HG02852 (cell line): ENCODE data around the gene MCRS1.
"Not testable (repeated sequence)": the region's sequence is repeated elsewhere in the genome, so short reads cannot be mapped to it uniquely, and the experiment has no call there.

ENCODE experiments used
- ATAC-seq: cut with Tn5 transposase; IDR thresholded peaks from one replicate; pipeline ENCODE4 v1.9.1; 2021; ENCODE audit warnings: mild to moderate bottlenecking, moderate library complexity; ENCODE audit not compliant: unreplicated experiment

MCRS1 gene, protein sequence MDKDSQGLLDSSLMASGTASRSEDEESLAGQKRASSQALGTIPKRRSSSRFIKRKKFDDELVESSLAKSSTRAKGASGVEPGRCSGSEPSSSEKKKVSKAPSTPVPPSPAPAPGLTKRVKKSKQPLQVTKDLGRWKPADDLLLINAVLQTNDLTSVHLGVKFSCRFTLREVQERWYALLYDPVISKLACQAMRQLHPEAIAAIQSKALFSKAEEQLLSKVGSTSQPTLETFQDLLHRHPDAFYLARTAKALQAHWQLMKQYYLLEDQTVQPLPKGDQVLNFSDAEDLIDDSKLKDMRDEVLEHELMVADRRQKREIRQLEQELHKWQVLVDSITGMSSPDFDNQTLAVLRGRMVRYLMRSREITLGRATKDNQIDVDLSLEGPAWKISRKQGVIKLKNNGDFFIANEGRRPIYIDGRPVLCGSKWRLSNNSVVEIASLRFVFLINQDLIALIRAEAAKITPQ

DNA sequence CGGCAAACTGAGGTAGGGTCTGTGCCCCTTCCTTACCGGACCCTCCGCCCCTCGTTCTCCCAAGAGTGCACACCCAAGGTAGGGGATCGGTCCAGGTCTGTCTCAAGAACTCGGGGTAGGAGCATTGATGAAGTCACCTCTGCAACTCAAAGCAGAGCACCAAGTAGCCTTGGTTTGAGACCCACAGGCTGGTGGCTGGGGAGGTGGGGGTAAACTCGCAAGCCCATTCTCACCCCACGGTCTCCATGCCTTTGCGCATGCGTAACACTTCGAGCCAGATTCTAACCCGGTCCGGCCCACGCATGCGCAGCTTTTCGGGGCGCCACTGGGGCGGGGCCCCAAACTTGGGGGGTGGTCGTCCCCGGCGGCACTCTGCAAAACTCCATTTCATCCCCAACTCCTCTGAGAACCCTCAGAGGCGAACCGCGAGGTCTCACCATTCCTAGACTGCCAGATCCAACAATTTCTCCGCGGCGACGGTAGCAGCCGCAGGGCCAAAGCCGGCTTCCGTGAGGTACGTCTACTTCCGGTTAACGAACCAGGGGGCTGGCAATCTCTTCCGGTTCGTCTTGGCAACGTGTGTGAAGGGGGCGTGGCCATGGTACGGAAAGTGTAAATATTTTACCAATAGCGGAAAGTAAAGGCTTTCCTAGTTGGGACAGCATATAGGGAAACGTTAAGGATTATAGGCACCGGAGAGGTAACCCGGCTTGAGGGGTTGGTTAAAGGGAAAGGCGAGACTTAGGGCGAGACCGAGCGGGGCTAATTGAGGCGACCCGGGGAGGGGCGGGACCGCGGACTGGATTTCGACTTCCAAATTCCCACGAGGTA lies at the start of gene MCRS1:
MCRS1 (minus strand) TSS at position 532 of the 831 bp plus-strand sequence. CDS start 1,411 bp downstream, outside the sequence.
- ATAC-seq, result peak; percentile 87

DNA sequence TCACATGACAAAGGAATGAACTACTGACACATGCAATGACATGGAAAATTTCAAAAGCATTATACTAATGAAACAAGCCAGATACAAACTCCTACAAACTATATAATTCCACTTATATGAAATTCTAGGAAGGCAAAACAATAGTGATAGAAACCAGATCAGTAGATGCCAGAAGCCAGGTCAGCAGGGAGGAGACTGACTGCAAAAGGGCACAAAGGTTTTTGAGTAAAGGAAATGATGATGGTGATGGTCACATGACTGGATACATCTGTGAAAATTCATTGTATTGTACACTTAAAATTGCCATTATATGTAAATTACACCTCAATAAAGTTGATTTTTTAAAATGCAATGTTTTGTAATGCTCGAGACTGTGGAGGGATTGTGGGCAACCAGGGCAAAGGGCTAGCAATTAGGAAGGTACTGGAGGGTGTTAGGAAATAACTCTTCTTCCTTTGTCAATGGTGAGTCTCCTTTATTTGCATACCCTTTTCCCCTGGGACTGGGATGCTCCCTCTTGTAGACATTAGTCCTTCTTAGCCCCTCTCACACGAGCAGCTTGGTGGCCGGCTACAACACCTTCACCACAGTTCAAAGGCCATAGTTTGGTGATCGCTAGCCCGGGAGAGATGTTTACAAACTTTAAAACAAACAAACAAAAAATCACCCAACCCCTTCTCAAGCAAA lies 48.7 kb upstream of the MCRS1 start:
- no peak for ATAC-seq

DNA sequence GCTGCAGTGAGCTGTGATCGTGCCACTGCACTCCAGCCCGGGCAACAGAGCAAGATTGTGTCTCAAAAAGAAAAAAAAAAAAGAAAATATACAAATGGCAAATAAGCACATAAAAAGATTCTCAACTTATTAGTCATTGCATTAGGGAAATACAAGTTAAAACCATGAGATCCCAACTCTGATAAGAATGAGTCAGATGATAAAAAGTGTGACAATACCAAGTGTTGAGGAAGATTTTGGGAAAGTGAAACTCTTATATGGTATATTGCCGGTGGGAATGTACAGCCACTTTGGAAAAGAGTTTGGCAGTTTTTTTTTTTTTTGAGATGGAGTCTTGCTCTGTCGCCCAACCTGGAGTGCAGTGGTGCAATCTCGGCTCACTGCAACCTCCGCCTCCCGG lies 47.8 kb upstream of the MCRS1 start:
- ATAC-seq, result no peak

DNA sequence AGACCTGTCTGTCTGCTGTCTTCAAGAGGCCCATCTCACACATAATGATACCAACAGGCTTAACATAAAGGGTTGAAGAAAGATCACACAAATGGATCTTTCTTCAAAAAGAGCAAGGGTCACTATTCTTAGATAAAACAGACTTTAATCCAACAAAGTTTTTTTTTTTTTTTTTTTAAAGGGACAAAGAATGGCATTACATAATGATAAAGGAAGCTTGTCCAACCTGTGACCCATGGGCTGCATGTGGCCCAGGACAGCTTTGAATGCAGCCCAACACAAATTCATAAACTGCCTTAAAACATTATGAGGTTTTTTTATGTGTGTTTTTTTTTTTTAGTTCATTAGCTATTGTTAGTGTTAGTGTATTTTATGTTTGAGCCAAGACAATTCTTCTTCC lies 44.3 kb upstream of the MCRS1 start:
- ATAC-seq, result no peak

DNA sequence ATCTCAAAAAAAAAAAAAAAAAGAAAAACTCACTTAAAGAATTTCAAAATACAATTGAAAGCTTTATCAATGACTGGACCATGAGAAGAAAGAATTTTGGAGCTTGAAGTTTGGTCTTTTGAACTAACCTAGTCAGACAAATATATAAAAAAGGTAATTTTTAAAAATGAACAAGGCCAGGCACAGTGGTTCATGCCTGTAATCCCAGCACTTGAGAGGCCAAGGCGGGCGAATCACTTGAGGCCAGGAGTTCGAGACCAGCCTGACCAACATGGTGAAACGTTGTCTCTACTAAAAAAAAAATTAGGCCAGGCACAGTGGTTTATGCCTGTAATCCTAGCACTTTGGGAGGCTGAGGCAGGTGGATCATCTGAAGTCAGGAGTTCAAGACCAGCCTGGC lies 42.8 kb upstream of the MCRS1 start:
- not testable (repeated sequence) for ATAC-seq

DNA sequence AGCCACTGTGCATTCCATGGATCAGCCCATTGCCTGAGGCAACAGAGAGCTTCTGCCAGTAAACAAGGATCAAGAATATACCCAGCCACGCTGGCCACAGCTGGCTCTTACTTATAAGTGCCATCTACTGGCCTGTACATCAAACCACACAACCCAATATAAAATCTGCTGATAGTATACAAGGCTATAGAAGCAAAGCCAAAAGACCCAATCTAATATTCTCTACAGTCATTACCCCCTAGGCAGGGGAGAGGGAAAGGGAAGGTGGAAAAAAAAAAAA lies 41.9 kb upstream of the MCRS1 start:
- ATAC-seq, result no peak

DNA sequence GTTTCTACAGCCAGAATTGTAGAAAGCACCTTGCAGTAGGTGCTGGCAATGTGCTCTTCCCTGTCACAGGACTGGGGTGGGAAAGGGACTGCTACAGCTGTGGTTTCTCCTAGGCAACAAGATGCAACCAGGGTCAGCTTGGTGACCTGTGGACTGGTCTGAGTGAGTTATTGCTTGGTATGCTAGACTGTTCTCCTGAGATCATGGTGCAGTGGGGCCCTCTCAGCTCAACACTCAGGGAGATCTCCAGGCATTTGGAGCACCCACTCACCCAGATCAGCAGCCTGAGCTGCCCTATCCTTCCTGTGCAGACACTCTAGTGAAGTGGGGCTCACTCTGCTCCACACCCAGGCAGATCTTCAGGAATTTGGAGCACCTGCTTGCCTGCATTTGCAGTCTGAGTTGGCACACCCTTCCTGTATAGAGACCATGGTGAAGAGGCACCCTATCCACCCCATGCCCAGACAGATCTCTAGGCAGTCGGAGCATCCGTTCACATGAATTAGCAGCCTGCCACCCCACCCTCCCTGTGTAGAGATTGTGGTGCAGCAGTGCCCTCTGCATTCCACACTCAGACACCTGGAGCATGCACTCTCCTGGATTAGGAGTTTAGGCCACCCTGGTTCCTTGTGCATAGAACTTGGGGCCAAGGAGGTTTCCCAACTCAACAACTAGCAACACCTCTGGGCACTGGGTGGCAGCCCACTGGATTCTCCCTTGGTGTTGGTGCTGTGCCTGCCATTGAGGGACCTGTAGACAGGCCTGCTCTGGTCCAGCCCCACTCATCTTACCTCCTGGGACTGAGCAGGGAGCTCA lies 41.3 kb upstream of the MCRS1 start:
- no peak for ATAC-seq

DNA sequence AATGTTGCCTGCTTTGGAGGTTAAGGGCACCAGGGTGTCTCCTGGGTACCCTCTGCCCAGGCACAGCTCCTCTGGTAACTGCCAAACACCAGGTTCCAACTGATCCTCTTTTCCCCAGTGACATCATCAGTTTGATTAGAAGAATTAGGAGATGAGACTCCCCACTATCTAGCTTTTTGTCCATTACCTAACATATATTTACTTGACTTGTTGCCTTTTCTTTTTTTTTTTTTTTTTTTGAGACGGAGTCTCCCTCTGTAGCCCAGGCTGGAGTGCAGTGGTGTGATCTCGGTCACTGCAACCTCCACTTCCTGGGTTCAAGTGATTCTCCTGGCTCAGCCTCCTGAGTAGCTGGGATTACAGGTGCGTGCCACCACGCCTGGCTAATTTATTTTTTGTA lies 37.6 kb upstream of the MCRS1 start, which contains the start of gene FAM186B:
FAM186B (minus strand) TSS at position 101 of the 400 bp plus-strand sequence. CDS start 162 bp downstream, outside the sequence.
- not testable (repeated sequence) for ATAC-seq

DNA sequence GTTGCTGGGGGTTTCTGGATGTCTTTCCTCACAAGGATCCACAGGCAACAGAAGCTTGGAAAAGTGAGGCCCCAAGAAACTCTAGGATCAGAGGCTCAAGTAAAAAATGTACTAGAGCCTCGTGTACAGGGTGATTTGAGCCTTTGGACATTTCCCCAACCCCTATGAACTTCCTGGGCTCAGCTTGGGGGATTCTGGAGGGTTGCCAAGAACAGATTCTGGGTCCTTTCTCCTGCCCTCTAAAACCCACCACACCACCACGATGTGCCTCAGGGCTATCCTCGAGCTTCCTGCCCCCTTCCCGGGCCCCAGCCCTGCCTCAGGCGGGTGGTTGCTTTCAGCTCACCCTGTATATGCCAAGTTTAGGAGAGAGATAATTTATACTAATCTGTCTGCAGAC lies 36.9 kb upstream of the MCRS1 start:
- ATAC-seq, result no peak

DNA sequence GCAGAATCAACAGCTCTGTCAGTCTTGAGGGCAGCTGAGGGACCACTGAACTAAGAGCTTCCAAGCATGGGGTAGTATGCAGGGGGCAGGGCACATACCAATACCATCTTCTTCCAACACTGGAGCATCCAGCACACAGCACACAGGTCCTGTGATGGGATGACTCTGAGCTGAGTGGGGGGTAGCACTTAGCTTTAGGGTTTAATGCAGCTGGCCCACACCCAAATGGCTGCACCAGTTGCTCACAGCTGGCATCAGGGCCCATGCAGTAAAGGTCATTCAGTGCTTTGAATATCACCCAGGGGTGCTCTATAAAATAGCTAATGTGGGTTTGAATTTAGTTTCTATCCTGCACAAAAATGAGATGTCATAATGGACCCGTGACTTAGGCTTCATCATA lies 35.8 kb upstream of the MCRS1 start:
- ATAC-seq, result no peak

DNA sequence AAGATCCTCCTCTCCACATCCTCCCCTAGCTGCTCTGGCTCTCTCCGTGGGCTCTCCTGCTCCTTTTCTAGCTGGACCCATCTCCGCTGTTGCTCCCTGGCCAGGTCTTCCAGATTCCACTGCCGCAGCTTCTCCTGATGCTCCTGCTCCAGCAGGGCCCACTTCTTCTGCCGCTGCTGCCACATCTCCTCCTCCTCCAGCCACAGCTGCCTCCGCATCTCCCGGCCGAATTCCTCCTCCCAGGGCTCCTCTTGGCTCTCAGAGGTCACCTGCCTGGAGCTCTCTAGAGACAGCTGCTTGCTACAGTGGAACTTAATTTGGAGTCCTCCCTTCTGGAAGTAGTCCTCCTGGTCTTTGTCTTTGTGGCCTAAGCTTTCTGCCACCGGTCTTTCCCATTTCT lies 32.0 kb upstream of the MCRS1 start:
- ATAC-seq, result no peak

DNA sequence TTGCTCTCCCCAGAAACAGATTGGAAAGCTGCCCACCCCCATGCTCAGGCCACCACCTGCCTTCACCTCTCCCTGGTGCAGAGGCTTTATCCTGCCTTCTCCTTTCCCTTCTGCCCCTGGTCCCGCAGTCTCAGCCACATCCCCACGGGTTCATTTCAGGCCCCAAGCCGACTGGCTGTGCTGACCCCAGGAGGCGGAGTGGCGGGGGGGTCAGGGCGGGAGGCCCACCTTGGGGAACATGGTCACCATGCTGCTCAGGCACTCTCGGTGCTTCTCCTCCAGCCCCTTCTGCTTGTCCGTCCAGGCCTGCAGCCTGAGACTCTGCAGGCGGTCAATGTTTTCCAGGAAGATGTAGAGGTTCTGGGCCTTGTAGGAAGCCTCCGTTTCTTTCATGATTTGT lies 30.6 kb upstream of the MCRS1 start:
- no peak for ATAC-seq

DNA sequence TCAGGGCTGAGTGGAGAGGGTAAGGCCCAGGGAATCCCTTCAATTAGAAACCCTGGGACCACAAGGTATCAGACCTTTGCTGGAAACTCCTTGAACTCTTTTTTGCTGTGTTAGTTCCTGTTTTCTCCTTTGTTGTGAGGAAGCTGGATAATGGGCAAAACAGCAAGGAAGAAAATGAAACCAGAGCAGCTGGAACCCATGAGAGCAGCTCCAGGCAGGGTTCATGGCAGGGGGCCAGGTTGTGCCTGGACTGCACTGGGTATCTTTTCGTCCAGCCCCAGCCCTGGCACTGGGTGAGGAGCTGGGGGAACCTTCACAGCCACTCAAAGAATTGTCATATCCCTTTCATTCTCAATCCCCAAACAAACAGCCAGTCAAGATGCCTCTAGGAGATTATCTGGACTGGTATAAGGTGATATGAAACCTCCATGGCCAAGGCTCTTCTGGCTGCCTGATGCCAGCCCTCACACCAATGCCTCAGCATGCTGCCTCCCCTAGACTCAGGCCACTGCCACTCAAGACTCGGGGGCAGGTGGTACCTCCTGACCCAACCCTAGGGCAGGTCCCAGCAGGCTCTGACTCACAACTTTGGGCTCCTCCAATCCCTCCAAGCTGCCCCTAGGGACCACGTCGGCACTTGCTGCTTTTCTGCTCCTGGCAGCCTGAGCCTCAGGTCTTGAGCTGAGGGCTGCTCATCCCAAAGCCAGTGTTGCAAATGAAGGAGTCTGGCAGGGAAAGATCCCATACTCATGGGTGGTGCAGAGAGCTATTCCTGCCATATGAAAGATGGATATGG lies 21.0 kb upstream of the MCRS1 start:
- ATAC-seq, result no peak

DNA sequence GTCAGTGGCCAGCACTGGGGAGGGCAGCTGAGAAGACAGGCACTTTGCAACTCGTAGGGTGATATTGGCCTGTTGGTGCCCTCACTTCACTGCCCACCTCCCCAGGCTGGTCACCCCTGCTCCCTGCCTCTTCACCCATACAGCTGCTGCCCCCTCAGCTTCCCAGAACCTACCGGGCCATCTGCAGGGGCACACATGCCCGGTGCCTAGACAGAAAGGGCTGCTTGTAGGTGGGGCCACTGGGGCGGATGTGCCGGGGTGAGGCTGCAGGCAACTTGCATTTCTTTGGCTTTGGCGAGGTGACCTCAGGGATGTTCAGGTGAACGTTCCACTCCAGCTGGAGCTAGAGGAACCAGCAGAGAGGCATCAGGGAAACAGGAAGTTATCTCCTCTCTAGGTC lies 20.3 kb upstream of the MCRS1 start:
- ATAC-seq, result no peak

DNA sequence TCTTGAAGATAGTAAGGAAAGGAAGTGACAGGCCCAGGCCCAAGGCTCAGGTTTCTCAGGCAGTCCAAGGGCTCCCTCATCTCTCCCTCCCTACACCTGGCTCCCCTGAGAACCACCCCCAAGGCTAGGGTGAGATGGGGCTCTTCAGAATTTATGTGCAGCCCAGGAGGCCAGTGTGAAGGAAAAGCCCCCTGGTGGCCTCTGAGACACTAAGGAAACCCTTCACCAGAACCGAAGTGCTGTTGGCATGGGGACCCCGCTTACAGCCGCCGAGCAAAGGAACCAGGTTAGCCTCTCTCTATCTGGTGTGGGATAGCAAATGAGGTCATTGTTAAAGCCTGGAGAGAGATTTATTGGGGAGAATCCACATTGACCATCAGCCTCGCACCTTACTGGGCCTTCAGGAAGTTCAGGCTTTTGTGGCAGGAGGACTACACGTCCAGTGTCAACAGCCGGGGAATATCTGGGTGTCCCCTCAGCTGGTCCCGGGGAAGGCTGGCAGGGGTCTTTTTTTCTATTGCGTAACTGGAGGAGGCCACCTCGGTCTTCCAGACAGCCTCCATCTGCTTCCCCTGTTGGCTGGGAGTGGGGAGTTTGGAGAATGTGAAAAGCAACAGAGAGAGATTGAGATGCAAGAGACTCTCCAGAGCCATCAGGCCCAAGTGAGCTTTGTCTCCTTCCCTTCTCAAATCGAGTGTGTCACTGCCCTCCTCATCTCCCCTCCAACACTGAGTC lies 19.4 kb upstream of the MCRS1 start:
- ATAC-seq, result no peak

DNA sequence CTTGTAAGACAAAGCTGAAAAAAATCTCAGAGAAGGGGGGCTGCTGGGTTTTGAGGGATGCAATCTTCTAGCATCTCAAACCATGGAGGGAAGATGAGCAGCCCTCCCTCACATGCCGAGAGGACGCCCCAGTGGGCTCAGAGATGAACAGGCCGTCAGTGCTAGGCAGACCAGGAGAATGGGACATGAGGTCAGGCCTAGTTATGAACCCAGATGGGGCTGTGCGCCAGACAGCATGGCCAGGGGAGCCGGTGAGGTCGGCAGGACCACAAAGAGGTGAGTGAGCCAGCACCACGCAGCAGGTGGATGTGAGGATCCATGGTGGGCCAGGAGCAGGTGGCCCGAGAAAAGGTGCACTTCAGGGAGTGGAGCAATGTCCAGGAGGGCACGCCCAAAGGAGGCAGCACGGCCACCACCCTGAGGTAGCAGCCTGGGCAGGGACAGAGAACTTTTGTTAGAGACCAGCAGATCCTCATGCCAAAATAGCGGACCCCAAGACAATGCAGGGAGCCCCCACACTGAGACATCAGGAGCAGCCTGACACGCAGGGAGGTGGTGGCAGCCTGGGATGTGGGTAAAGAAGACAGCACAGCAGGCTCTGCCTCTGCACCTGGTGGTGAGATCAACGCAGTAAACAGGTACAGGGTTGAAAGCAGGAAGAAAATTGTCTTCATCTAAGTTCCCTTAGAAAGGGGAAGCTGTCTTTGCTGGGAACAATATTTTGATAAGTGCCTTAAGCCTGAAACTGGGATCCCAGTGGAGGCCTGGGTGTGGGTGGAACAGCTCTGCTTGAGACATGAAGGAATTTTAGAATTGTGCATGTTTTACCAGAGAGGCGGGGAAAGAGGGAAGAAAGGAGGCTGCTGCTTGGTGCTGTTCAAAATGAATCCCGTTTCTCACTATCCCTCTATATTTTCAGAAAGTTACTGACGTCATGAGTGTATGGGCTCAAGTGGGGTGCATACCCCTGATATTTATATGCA lies 17.8 kb upstream of the MCRS1 start:
- no peak for ATAC-seq

DNA sequence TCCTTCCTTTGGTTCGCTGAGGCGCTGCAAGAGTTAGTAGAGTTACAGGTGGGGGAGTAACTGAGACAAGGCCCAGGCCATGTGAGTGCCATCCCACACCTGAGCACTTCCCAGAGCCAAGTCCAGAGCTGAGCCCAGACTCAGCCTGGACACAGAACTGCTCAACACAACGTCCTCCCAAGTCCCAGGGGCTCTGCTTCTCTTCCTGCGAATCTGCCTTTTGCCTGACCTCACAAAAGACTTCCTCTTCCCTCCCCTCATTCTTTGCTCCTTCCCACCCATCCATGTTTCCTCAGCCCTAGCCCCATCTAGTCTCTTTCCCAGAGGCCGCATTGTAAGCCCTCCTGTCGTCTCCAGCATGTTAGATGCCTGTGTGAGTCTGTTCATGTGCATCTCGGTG lies 16.6 kb upstream of the MCRS1 start:
- no peak for ATAC-seq
